ENCODE measurements around the gene UCKL1.
A peak's percentile ranks its signal among the peaks of the same experiment; 100 is the strongest.

The UCKL1 gene

DNA sequence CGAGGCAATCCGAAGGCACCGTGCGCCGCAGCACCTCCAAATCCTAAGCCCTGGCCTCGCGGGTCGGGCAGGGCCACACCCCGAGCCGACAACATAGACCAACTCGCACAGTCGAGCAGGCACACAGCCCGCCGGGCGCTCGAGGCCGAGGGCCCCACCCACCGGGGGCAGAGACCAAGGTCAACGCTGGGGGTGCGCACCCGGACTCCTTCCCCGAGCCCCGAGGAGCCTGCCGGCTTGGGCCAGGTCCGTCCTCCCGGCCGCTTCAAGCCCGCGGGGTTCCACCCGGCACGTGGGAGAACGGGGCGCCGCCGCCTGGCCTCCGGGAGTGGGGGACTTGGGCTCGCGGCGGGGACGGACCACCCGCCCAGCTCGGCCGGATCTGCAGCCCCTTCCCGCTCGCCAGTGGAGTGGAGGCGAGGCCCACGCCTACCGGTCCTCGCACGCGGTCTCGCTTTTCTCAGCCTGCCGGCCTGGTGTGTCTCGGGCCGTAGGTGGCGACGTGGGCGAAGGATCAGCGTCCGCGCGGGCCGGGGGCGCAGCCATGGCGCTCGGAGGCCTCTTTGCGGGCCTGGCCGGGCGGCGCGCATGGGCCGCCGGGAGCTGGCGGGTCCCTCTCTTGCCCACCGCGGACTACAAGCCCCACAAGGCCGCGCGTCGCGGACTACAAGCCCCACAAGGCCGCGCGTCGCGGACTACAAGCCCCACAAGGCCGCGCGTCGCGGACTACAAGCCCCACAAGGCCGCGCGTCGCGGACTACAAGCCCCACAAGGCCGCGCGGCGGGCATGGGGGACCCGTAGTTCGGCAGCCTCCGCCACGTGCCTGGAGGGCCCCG, at the start of gene UCKL1:
Gene UCKL1, minus strand, starts transcription at position 590 of the 837 bp plus-strand sequence. Its CDS starts 44 bp downstream, at position 546.
- H3K27ac ChIP-seq: peak within 1 kb of the TSS; percentile 98
- TF ChIP-seq, protein P1, sequence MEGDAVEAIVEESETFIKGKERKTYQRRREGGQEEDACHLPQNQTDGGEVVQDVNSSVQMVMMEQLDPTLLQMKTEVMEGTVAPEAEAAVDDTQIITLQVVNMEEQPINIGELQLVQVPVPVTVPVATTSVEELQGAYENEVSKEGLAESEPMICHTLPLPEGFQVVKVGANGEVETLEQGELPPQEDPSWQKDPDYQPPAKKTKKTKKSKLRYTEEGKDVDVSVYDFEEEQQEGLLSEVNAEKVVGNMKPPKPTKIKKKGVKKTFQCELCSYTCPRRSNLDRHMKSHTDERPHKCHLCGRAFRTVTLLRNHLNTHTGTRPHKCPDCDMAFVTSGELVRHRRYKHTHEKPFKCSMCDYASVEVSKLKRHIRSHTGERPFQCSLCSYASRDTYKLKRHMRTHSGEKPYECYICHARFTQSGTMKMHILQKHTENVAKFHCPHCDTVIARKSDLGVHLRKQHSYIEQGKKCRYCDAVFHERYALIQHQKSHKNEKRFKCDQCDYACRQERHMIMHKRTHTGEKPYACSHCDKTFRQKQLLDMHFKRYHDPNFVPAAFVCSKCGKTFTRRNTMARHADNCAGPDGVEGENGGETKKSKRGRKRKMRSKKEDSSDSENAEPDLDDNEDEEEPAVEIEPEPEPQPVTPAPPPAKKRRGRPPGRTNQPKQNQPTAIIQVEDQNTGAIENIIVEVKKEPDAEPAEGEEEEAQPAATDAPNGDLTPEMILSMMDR (conservative IDR thresholded peaks at IDR 0.05): peak; percentile 36

GRCh38 chr20:64005394-64005793, 49.2 kb upstream of the UCKL1 start:
- TF ChIP-seq, protein P1 (conservative IDR thresholded peaks at IDR 0.05): no peak
- H3K27ac ChIP-seq: 0 out of 2 replicates have a peak overlapping the region, but pooled peaks have one; percentile 71

DNA sequence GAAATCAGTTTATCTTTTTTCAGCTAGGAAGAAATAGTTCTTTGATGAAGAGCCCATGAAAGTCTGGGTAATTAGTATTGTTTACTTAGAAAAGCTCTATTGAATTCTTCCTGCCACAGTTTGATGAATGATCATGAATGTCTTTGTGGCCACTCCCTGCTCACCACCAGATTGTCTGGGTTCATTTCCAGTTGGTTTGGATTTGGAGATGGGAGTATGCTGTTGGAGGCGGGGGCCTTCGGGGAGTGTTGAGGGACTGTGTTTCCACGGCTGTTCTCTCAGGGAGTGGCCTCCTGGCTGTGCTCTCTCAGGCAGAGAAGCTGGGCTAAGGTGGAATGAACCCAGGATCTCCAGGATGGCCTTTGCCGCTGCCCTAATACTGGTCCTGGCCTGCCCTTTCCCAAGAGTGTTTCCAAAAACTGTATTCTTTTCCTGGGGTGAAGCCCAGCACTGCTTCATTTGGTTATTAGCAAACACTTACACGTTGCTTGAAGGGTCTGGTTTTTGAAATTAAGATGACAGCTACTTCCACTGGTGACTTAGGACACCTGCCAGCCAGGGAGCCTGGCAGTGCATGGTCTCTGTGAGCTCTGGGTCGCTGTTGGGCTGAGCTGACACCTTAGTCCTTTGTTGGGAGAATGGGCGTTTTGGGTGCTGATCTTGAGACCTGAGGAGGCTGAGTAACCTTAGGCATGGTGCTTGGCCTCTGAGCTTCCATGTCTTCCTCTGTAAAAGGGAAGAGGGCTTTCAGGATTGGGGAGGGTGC, 47.9 kb upstream of the UCKL1 start:
- TF ChIP-seq, protein P1 (conservative IDR thresholded peaks at IDR 0.05): no peak
- H3K27ac ChIP-seq: peak overlapping the region; percentile 71; the same call in 1 of the 2 replicates

DNA sequence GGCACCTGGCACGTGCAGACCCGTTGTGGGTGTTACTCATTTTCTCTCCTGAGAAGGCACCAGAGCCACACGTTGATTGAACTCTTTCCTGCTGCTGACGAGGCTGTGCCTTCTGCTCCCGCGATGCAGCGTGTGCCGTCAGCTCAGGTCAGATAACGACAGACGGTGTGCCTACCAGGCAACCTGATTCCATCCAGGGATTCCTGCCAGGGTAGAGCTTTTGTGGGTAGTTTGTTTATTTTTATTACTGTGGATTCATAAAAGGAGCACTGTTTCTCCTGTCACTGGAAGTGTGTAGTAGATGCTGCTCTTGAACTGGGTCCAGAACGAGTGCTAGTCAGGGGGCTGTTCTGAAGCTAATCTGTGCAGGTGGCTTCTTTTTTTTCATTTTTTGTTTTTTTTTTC, 45.4 kb upstream of the UCKL1 start:
- peak overlapping the region; percentile 71 for H3K27ac ChIP-seq
- TF ChIP-seq, protein P1 (conservative IDR thresholded peaks at IDR 0.05): no peak

- TF ChIP-seq, protein P1 (conservative IDR thresholded peaks at IDR 0.05): no peak
- peak overlapping the region; percentile 71 for H3K27ac ChIP-seq
These were observed 44.7 kb upstream of the UCKL1 start for GRCh38 chr20:64000906-64001305.

DNA sequence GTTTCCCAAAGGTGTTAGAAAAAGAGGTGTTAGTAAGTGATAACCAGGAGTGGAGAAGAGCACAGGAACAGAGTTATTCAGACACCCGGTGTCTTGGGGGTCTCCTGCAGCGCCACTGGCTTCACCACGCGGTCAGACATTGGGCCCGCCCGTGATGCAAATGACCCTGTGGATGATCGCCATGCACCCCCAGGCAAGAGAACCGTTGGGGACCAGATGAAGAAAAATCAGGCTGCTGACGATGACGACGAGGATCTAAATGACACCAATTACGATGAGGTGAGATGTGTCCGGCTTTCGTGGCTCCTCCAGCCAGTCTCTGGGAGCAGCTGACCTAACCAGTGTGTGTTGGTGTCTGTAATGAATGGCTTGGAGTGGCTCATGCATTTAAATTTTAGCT, 26.7 kb upstream of the UCKL1 start:
- TF ChIP-seq, protein P1 (conservative IDR thresholded peaks at IDR 0.05): no peak
- H3K27ac ChIP-seq: peak overlapping the region; percentile 100; the same call in 1 of the 2 replicates
